GM21390 (cell line): ENCODE measurements around the gene GALNT2.
A peak's percentile ranks its signal among the peaks of the same experiment; 100 is the strongest.

Source experiments
- ATAC-seq: cut with Tn5 transposase; IDR thresholded peaks from one replicate; pipeline ENCODE4 v1.9.1; 2021; ENCODE audit not compliant: unreplicated experiment

Gene GALNT2

DNA sequence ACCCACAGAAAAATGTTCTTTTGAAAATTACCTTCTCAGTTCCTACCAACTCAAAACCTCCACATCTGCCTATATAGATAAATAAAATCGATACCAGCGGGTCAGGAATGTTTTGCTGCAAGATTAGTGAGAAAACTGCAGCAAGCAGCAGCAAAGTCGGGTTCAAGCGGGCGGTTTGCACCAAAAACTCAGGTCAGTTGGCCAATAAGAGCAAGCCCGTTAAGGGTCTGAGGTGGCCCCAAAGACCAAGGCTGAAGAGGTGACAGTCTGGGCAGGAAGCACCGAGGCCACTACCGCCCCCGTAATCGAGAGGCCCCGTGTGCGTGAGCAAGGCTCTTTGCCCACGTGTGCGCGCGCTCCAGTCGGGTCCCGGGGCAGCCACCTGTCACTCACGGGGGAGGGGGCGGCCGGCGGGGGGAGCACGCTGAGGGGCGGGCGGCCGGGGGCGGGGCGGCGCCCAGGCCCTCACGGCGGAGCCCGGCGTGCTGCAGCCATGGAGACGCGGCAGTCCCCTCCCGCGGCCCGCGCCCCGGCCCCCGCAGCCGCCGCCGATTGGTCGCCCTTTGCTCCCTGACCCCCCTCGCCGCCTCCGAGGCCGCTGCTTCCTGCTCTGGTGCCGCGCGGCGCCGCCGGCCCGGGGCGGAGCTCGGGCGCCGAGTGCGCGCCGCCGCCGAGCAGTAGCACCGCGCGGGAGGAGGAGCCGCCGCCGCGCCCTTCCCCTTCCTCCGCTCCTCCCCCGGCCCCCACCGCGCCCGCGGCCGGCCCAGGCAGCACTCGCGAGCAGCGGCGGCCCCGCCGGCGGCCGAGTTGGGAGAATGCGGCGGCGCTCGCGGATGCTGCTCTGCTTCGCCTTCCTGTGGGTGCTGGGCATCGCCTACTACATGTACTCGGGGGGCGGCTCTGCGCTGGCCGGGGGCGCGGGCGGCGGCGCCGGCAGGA is at the start of gene GALNT2:
Gene GALNT2 (plus strand): TSS at position 773 of the 939 bp plus-strand sequence. CDS start 43 bp downstream, at position 816.
- ATAC-seq: peak; percentile 88

DNA sequence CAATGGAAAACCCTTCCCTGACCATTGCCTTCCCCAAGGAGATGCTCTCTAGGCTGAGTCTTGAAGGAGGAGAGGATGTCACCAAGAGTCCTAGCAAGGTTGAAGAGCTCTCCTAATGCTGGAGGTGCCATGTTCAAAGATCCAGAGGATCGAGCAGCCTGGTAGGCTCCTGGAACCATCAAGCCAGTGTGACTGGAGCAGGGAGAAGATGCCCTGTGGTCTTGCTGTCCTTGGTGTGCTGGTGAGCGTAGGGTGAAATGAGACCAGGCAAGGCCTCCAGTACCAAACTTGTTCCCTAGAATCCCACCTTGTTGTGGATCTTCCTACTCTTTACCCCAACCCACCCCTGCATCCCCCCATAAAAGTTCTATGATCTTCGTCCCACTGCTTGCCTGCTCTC is 46.6 kb upstream of the GALNT2 start:
- ATAC-seq: no peak

DNA sequence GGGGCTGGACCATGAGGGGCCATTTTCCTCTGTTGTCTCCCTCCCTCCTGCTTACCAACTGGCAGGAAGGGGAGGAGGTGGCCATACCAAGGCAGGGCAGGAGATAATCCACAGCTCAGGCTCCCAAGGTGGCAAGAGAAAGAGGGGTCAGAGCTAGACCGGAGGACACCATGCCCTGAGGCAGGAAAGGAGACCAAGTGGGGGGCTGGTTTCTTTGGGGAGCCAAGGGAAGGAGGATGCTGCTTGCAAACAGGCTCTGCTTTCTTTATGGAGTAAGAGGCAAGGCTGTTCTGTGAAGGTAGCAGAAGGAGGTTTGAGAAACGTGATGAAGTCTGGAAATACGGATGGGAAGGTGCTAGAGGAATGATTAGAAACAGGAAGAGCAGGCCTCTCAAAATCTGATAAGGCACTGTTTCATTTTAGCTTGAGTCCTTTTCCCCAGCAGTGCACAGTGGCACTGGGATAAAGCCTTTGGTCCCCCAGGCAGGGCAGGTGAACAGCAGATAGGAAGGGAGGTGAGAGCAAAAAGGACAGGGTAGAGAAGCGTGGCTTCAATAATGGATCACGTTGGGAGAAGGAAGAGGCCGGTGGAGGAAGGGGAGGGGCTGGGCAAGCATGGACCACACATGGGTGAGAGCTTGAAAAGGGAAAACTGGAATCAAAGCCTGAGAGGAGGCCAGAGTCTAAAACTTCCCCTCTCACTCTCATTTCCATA is 44.2 kb upstream of the GALNT2 start:
- no peak for ATAC-seq

DNA sequence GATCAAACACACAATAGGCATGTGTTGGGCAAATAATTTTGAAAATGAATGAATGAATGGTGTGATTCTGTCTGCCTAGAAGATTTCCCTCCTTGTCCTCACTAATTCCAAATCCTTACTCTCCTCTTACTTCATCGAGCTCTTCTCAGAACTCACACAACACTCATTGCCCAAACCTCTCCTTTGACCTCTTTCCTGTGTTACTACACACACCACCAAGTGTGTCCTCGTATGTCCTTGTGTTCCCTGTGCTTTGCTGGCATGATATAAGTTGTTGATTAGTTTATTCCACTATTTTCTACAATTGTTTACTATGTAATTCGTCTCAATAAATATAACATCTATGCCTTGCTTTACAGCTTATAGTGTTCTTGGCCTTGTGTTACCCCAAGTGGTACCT is 41.4 kb upstream of the GALNT2 start:
- no peak for ATAC-seq

DNA sequence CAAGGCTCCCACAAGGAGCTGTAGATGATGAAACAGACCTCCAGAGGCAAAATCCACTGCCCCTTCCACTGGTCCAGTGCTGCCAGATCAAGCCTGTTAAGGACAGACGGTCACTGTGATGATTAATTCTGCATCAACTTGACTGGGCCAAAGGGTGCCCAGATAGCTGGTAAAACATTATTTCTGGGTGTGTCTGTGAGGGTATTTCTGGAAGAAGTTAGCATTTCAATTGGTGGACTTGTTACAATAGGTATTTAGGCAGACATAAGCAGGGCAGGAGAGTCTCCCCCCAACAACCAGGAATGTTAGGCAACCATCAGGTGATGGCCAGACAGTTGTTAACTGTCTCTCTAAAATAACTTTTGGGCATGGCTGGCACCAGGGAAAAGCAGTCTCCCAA is 40.9 kb upstream of the GALNT2 start:
- ATAC-seq: no peak

DNA sequence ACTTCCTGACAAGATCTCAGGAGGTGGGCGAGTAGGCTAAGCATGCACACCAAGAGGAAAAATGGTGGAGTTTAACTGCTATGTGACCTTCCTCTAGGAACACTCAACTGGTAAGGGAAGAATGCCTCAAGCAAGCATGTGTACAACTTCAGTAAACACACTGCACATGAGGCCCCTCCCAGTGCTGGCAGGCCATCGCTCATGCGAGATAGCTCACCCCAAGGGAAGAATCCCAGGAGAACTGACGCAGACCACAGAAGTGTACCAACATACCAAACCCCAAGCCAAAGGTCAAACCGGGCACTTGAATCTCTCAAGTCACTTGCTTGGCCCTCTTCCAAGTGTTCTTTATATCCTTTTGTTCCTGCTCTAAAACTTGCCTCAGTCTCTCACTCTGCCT is 40.5 kb upstream of the GALNT2 start:
- ATAC-seq: no peak

DNA sequence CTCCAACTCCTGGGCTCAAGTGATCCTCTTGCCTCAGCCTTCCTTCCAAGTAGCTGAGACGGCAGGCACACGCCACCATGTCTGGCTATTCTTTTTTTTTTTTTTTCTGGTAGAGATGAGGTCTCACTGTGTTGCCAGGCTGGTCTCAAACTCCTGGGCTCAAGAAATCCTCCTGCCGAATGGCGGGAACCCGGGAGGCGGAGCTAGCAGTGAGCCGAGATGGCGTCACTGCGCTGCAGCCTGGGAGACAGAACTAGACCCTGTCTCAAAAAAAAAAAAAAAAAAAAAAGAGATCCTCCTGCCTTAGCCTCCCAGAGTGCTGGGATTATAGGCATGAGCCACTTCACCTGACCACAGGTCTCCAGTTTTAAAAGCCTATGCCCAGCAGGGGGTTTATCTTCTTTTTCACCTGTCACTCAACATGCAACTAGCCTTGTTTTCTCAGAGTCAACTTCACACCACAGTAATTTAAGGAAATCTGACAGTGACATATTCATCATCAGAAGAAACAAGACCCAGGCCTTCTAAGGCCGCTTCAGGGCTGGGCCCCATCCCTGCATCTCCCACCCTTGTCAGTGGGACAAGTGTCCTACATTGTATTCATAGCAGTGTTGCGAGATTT is 38.3 kb upstream of the GALNT2 start:
- no peak for ATAC-seq

DNA sequence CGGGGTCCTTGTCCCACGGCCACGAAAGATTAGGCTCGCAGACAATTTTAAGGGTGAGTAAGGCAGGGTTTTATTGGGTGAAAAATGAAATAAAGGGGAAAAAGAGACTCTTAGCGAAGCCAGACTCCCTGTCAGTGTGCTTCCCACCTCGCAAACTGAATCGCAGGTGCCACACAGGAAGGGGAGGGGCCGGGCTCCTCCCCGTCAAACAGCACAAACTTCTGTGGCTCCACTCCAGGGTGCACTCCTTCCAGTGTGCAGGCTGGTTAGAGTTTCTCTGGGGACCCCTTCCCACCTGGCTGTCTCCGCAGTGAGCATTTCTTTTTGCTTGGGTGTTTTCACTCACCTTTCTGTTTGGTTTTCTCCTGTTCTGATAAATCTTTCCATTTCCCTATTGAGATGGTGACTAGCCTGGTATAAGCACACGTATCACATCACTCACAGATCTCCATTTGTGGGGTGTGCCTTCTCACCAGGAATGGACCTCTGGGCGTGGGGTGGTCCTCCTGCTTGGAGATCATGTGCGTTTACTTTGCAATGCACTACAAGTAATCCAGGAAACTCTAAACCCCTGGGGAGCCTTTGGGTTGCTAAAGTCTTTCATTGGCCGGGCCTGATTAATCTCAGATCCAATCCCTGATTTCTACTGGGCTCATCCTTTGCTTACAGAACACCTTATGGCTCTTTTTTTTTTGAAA is 37.6 kb upstream of the GALNT2 start:
- ATAC-seq: no peak

DNA sequence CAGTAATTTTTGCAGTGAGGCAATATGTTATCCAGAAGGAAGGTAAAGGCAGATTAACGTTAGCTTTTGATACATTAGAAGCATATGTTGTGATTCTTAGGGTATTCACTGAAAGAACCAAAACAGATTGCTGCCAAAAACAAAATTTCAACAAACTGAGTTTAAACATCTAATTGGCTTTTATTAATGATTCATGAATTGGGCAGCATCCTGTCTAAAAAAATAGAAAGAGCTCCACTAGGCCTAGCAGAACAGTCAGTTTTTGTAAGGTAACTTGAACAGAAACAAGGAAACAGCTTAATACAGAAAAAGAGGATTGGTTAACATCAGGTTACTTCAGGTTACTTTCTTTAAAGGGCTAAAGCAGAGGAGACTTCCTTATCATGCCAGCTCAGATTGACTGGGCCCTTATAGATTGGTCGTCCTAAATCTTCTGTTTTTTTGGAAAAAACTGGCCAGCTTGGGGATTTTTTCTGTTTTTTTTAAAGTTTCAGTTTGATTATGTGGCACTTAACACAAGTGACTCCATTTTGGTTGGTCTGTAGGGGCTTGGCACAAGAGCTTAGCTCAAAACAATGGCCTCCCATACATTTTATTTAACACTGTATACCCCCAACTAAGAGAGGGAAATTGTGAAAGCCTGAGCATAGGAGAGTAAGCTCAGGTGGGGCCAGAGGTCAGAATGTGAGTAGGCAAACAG is 36.8 kb upstream of the GALNT2 start:
- ATAC-seq: no peak

DNA sequence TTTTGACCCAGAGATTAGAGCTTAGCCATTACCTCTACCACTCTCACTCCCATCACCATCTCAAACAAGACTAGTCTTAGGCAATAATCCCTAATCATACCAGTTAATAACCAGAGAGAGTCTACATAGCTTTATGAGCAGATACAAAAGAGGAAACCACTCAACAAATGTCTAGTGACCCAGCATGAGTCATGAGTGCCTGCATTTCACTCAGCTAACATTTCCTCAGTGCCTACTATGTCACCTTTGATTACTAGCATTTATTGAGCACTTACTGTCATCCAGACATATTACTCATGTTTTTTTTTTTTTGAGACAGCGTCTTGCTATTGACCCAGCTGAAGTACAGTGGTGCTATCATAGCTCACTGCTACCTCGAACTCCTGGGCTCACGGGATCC is 35.9 kb upstream of the GALNT2 start:
- ATAC-seq: no peak

DNA sequence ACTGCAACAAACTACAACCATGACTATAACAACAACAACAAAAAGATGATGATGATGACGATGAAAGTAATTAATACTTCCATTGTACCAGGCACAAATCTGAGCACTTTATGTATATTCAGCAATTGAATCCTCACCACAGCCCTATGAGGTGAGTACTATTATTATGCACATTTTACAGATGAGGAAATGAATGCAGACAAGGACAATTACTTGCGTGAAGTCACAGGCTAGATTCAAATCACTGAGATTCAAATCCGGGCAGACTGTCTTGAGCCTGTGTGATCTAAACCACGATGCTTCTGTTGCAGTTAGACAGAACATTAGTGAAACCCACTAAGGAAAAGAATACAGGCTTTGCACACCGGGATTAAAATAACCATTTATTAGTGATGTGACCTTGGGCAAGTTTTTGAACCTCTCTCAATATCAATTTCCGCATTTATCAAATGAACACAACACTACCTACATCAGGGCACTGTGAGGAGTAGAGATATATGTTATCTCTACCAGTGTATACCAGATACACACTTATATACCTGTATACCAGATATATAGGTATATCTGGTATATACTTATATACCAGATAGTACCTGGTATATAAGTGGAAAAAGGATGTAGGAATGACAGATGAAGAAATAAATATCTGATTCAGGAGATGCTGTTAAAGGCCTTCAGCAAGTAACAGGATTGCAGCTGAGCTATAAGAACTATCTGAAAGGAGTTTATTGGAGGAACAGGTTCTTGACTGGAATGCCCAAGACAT is 34.3 kb upstream of the GALNT2 start:
- no peak for ATAC-seq

DNA sequence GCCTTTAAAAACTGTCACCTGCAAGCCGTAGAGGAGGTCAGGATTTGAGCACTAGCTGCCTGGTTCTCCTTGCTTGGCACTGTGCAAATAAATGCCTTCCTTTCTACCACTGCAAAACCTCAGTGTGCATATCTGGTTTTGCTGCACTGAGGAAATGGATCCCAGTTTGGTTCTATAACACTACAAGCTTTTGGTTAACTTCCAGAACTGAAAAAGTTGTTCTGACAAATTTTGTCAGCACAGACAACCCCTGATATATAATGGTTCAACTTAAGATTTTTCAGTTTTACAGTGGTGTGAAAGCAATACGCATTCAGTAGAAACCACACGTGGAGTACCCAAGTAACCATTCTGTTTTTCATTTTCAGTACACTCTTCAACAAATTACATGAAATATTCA is 29.8 kb upstream of the GALNT2 start:
- peak; percentile 94 for ATAC-seq

DNA sequence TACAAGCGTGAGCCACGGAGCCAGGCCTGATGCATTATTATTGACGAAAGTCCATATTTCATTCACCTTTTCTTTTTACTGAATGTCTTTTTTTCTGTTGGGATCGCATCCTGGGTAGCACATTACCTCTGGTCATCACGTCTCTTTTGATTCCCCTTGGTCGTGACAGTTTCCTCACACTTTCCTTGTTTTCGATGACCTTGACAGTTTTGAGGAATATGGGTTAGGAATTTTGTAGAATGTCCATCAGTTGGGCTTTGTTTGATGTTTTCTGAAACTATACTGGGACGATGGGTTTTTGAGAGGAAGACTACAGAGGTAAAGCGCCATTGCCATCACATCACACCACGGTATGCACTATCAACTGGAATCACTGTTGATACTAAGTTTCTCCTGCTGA is 26.6 kb upstream of the GALNT2 start:
- ATAC-seq: no peak

DNA sequence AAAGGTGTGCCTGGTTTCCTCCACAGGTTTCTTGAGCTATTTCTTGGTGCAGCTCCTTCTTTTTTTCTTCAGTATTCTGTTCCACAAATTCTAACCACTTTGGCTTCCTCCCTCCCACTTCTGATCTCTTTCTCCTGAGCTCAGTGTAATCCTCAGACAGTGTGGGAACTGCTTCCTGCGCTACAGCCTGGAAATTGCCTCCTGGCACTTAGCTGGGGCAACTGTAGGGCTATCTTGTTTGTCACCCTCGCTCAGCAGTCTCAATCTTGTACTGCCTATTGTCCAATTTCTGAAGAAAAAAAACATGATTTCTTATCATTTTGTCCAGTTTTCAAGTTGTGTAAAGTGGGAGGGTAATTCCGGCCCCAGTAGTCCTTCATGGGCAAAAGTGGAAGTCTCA is 24.0 kb upstream of the GALNT2 start:
- ATAC-seq: no peak

DNA sequence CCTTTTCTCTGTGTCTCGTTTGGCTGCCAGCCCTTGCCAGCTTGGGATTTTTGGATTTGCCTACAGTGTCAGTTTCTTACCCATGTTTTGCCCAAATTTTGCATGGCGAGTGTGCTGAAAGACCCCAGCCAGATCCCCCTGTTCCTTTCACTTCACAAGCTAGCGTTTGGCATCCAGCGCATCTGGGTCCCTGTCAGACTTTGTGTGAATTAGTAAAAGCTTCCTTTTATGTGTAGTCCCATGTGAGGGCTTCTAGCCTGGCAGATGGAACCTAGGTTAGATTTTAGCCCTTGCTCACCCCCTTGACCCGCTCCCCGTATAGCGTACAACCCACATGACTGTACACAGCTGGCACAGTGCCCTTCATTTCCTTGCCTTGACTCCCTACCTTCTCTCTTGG is 22.3 kb upstream of the GALNT2 start:
- no peak for ATAC-seq

DNA sequence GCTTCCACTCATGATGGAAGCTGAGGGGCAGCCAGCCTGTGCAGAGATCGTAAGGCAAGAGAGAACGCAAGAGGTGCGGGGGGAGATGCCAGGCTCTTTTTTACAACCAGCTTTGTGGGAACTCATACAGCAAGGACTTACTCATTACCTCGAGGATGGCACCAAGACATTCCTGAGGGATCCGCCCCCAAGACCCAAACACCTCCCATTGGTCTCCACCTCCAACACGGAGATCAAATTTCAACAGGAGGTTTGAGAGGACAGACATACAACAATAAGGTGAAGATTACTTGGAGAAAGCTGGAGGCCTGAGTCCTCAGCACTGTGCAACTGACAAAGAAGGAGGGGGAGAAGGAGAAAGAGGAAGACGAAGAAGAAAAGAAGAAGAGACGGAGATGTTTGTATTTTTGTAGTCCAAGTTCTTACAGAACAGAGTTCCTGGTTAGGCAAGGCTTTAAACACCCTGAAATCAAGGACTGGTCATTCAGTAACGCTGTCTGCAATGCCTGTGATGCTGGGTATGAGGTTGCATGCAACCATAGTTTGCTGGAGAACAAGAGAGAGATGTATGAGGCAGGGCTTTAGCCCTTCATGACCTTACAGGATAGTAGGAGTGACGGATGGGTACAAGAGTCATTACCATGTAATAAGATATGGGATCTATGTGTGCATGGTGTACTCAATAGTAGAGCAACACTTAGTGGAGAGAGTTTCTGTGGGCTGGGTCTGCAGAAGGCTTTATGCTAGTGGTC is 19.7 kb upstream of the GALNT2 start:
- ATAC-seq: no peak

DNA sequence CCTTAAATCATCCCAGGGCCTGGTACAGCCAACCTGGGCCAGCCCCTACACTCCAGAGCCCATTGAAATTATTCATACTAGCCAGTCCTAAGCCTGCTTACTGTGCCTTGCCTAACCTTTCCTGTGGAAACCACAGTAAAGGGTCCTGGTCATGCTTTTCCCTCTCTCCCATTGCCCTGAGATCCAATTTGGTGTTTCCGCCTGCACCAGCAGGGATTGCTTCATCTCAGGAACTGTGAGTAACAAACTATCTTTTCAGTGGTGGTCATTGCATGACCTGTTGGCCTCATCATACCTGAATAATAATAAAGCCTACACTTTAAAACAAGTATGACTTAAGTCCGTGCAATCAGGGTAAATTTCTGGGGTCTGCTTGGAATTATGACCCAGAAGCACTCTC is 18.7 kb upstream of the GALNT2 start:
- ATAC-seq: no peak

DNA sequence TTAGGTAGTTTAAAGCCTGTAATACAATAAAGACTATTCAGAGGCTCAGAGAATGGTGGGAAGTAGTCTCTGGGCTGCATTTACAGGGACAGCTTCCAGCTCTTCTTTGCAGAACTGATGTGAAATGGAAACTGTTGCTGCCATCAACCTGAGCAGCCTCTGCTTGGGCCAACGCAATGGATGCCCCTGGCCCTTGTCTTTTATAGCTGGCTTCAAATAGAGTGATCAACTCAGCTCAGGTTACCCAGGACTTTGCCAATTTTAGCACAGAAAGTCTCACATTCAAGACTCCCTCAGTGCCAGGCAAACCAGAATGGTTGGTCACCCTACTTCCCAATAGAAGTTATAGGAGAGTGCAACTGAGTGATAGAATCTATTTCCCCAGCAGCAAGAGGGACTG is 18.1 kb upstream of the GALNT2 start:
- no peak for ATAC-seq

DNA sequence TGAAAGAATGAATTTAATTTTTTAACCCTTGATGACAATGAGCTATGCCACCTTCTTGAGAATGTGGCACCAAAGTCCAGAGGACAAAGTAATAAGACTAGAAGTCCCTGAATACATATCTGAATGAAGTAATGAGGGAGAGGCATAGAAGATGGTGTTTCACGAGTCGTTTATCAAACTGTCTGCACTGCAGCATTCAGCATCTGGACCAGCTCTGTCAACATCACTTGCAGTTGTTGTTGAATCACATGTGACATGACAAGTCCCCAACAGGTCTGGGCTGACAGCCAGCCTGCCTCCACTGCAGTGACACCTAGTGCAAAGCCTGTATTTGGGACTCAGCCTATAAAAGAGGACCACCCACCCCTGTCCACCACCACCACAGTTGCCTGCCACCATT is 17.3 kb upstream of the GALNT2 start:
- ATAC-seq: no peak
